Measurements from ENCODE around the gene TMEM101.
A peak's percentile ranks its signal among the peaks of the same experiment; 100 is the strongest.
"Not testable (repeated sequence)": the region's sequence is repeated elsewhere in the genome, so short reads cannot be mapped to it uniquely, and the experiment has no call there.

The TMEM101 gene

DNA sequence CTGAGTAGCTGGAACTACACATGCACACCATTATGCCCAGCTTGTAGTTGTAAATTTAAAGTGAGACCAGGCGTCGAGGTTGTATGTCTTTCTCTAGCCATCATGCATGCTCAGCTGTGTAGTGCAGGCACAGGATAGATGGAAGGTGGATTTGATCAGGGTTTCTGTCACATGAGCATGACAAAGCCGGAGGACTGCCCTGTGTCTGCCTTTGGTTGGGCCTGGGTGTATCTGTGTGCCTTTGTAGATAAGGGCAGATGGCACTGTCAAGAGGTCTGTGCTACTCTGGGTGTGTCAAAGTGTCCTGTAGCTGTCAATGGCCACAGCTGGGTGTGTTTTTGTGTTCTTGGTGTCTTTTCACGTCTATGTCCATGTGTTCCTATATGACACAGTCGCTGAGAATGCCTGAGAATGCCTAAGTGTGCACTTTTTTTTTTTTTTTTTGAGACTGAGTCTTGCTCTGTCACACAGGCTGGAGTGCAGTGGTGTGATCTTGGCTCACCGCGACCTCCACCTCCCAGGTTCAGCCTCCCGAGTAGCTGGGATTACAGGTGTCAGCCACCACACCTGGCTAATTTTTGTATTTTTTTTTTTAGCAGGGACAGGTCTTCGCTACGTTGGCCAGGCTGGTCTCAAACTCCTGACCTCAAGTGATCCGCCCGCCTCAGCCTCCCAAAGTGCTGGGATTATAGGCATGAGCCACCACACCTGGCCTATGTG lies 14.5 kb downstream of the TMEM101 start:
- no peak for DNase-seq

DNA sequence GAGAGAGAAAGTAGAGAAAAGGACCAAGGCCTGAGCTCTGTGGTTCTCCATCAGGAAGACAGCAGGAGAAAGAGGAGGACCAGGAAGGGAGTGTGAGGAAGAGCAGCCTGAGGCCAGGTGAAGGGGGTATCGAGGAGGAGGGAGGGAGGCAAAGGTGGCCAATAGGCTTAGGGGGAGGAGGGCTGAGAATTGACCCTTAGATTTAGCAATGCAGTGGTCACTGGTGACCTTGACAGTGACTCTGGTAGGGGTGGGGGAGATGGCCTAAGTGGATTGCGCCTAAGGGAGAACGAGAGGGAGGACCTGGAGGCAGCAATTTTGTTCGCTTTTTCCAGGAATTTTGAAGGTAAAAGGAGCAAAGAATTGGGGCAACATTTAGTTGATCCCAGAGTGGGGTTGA lies 15.7 kb downstream of the TMEM101 start:
- DNase-seq = no peak

DNA sequence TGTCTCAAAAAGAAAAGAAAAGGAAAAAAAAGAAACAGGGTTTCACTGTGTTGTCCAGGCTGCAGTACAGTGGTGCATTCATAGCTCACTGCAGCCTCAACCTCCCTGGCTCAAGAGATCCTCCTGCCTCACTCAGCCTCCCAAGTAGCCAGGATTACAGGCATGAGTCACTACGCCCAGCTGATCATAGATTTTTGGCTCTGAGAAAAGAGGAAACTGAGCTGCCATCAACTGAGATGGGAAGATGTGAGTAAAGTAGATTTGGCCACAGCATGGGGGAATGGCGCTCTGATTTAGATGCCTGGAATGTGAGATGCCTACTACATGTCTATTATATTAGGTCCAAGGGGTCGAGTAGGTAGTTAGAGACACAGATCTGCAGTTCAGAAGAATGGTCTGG lies 16.2 kb downstream of the TMEM101 start:
- DNase-seq = no peak

DNA sequence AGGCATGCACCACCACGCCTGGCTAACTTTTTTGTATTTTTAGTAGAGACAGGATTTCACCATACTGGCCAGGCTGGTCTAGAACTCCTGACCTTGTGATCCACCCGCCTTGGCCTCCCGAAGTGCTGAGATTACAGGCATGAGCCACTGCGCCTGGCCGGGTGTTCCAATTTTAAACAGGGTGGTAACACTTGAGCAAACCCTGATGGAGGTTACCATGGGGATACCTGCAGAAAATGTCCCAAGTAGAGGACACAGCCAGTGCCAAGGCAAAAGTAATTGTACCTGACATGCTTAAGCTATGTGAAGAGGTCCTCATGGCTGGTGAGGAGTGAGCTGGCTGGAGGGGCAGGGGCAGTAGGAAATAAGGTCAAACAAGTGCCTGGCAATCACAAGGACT lies 17.6 kb downstream of the TMEM101 start:
- DNase-seq = not testable (repeated sequence)

DNA sequence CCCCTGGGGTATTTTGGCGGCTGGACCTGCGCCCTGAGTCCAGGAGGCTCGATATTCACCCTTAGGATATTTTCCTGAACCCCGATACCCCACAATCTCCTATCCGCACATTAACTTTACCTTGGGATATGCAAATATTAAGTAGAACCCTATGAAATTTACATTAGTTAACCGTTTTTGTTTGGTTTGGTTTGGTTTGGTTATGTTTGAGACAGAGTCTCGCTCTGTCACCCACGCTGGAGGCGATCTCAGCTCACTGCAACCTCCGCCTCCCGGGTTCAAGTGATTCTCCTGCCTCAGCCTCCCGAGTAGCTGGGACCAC lies 19.7 kb downstream of the TMEM101 start:
- no peak for DNase-seq

DNA sequence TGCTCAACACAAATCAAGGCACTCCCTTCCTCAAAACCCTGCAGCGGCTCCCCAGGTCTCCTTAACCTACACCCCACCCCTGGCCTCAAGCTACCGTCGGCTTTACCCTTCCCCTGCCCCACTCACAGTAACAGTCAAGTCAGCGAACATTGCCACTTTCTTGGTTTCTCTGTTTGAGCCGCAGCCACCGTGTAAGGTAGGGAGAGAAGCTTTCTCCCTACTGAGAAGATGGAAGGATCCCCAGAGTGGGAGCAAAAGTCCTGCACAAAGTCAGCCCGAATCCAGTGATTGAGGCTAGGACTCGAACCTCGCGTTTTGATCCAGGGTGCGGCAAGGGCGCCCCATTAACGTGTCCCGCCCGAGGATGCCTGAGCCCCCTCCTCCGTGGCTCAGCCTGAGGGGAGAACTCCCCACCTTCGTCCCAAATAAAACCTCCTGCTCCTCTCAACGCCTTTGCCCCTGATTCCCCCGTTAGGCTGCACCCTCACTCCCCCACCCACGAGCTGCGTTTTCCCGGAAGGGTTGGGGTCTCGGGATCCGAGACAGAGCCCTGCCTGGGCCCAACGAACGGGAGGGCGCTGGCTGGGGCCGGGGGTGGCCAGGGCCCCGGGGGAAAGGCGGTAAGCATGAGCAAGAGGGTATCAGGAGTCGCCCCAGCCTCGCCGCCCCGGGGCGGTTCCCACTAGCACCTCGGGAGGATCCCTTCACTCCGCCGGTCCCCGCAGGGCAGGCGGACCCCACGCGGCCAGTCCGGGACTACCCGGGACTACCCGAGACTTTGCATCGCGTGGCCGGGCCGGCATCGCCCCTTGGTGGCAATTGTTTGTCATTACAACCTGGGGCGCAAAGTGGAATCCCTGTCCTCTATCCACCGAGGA lies 20.3 kb downstream of the TMEM101 start:
- peak; percentile 73 to 78 for DNase-seq

DNA sequence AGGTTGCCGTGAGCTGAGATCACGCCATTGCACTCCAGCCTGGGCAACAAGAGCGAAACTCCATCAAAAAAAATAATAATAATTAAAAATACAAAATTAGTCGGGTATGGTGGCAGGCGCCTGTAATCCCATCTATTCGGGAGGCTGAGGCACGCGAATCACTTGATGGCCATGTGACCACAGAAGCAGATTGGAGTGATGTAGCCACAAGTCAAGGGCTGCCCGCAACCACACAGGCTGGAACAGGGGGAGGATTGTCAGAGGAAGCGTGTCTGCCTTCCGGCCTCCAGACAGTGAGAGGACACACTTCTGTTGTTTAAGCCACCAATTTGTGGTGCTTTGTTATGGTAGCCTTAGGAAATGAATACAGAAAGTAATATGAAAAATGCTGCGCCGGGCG lies 22.1 kb downstream of the TMEM101 start:
- DNase-seq = no peak

DNA sequence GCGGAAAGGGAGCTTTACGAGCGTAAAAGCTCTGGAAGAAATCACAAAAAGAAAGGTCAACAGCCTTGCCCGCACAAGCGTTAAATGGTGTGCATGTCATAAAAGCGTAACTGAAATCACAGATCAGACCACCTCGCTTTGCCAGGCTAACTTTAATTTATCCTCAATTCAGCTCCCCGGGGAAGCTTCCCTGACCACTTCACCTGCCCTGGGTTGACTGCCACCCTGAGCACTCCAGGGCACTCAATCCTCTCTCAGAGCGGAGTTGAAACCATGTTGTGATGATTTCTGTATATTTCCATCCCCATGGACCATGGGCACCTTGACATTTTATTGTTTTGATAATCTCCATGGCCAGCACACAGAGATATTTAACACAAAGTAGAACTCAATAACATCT lies 26.5 kb downstream of the TMEM101 start:
- no peak for DNase-seq

DNA sequence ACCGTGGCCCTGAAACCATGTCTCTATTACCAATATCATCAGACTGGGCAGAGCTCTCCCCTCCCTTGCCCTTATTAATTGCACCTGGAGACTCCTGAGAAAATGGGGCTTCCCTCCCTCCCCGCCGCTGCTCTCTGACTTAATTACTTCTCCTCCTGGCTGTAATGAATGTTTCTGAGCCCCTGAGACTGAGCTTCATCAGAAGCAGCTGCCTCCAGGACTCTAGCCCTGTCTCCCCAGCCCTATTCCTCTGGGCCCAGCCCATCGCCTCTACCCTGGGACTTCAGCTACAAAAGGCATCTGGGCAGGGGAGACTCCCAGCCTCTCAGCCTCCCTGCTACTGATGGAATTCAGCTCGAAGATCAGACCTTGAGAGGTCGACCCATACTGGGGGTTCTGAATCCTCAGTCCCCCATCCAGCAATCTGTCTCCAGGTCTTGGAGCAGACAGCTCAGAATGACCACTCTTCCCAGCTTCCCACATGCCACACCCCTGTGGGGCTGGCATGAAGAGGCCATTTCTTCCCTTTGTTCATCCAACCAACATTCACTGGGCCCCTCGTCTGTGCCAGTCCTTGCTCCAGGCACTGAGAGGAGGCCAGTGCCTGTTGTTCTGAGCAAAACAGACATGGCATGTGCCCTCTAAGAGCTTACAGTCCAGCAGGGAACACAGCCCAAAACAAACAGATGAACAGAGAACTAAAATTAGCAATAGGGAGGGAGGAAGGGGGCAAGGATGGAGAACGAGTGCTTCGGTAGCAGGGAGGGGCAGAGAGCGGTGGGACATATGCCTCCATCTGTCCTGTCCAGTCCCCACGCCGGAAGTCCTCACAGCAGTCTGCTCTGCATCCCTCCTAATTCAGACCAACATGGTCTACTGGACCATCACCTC lies 27.4 kb downstream of the TMEM101 start:
- DNase-seq = no peak

DNA sequence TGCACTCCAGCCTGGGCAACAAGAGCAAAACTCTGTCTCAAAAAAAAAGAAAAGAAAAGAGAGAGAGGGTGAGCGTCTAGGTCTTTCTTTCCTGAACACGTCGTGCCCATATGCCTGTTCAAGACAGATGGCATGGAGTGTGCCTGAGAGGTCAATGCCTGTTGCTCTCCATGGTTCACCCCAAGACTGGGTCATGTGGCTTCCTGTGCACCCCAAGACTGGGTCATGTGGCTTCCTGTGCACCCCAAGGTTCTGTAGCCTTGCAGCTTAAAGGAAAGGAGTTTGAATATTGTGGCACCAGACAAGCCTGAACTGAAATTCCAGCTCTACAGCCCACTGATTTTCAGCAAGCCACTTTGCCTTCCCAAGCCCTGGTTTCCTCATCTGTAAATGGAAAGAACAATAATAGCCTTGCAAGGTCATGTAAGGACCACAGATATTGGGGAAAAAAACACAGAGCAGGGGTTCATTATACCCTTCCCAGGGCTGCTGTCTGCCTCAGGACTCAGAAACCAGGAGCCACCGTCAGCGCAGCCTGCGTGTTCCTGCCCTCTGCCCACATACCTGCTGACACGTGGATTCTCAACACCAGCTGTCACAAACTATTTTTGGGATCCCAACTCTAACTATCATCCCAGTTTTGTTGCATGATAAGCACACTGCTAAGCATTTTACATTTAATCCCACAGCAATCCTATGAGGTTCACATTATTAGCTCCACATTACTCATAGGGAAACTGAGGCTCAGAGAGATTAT lies 28.4 kb downstream of the TMEM101 start:
- no peak for DNase-seq

DNA sequence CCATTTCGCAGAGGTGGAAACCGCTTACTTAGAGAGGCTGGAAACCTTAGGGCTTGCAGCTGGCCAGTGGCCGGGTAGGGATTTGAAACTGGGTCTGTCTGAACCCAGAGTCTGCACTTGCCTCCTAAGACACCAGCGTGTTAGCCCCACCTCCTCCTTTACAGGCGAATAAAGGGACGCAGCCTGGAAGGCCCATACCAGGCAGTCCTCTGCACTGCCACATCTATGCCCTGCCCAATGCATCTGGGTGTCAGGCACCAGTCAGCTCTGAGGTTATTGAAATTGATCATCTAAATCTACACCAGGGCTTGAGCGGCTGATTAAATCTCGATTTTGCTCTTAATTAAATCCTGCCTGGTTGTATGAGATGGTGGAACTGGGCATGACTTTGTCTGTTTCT lies 30.2 kb downstream of the TMEM101 start:
- no peak for DNase-seq

DNA sequence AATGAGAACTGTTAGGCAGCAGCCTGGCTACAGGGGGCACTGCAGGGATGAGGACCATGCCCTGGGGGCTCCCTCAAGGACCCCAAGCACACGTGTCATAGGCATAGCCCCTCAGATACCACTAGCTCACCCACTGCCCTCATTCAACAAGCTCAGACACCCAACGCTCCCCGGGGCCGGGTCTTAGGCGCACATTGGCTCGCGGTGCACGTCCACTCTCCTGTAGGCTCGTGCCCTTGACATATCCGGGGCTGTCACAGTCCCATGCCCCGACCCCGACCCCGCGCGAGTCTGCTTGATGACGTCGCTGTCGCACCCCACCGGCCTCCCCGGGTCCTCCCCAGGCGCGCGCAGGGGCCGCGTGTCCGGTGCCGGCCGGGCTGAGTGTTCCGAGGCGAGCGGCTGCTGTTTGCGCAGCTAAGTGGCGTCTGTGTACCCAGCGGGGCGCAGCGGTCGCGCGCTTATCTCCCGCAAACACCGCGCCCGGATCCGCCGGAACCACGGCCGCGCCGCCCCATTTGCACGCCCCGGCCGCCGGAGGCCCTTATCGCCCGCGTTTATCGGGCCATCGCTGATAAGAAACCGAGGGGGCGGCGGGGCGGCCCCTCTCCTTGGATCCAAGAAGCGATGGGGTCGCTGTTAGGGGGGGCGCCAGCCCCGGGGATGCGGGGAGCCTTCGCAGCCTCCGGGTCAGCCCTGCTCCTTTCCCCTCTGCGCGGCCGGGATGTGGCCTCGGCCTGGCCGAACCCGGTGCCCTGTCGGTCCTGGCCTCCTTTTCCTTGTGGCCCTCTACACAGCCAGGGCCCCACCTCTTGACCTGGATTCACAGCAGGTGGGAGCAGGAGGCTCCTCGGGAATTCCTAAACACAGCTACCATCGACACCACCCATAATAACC lies 31.0 kb downstream of the TMEM101 start:
- DNase-seq = peak in 1 of 2 experiments; percentile 11

DNA sequence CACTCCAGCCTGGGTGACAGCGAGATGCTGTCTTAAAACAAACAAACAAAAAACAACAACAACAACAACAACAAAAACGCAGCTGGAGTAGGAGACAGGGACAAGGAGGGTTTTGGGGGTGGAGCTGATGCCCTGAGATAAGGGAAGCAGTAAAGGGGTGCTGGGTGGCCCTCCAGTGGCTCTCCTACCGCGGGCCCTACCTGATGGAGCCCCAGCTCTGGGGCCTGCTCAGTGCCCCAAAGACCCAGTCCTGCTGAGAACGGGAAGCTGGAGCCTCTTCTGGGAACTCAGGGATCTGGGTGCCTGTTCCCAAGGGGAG lies 31.6 kb downstream of the TMEM101 start:
- DNase-seq = no peak

DNA sequence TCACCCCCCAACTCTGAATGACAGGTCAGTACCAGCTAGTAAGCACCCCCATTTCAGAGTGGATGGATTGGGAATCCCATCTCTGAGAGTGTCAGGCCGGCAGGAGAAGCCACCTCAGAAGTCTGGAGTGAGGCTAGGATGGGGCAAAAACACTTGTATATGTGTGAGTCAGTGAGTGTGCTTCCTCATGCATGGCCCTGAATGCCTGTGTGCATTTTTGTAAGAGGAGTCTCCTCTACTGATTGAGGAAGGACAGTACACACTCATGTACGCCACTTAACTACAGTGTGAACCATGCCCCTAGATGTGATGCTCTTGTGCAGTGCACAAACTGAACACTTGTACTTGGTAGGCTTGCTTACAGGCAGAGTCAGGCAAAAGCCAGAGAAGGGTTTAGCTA lies 32.6 kb downstream of the TMEM101 start:
- no peak for DNase-seq

DNA sequence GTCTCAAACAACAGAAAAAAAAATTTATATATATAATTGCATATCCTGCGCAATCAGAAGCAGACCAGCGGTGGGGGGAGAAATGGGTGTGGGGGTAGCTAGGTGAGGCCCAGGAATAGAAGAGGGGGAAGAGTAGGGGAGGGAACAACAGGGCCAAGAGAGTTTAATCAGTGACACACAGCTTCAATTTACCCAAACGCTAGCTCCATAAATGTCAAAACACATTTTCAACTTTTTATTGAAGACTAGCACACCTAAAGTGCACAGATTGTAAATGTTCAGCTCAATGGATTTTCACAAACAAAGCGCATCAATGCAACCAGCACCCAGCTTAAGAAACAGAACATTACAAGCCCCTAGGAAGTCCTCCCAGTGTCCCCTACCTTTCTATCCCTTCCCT lies 35.1 kb downstream of the TMEM101 start:
- no peak for DNase-seq

DNA sequence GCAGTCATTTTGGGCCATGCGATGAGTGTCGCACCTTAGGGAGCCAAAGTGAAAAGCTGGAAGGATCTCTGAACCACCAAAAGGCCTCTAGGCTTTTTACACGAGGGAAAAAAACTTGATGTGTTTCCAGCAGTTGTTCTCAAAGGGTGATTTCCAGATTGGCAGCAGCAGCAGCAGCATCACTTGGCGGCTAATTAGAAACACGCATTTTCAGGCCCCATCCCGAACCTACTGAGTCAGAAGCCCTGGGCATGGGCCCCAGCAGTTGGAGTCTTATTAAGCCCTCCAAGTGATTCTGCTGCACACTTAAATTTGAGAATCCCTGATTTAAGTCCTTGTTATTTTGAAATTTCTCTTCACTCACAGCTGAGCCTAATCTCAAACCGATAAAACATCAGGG lies 35.8 kb downstream of the TMEM101 start:
- no peak for DNase-seq

DNA sequence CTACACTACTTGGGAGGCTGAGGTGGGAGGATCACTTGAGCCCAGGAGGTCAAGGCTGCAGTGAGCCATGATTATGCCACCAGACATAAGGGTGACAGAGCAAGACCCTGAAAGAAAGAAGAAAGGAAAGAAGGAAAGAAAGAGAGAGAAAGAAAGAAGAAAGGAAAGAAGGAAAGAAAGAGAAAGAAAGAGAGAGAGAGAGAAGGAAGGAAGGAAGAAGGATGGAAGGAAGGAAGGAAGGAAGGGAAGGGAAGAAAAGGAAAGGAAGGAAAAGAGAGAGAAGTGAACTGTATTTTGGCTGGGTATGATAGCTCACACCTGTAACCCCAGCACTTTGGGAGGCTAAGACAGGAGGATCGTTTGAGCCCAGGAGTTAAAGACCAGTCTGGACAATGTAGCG lies 36.7 kb downstream of the TMEM101 start:
- DNase-seq = no peak

DNA sequence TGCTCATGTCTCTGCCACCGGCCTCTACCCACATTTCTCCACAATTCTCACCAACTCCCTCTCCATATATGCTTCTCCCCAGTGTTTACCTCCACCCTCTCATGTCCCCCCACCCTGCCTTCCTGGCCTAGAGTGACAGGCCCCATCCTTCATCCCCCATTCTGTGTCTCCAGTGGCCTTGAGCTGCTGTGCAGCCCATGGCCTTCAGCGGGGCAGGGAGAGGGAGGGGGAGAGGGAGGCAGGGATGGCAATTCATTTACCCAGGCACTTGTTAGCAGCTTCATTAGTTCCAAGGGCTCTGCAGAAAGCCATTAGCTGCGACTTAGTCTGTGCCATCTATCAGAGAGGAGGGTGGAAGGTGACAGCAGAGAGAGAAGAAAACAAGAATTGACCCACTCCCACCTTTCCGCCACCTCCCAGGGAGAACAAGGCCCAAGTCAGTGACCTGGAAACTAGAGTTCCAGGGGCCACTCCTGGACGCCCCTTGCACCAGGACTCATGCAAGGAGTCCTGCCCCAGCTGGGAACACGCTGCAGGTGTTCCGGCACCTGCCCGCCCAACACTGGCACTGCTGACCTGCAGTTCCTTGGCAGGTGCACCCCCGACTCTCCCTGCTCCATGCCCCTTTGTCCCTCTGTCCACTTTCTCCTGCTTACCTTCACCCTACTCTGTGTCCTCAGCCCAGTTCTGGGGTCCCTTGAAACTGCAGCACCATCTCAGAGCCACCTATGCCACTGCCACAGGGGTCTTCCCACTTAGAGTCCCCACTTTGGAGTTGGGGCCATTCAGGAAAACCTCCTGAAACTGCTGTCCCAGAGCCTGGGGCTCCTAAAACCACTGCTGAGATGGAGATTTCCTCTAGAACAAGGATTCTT lies 37.6 kb downstream of the TMEM101 start:
- DNase-seq = no peak

DNA sequence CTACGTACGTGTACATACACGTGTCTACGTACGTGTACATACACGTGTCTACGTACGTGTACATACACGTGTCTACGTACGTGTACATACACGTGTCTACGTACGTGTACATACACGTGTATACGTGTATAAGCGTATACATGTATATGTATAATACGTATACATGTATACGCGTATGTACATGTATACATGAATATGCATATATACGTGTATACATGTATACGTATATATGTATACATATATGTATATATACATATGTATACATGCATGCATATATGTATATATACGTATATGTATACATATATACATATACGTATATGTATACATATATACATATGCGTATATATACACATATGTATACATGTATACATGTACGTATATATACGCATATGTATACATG lies 38.9 kb downstream of the TMEM101 start:
- no peak for DNase-seq

DNA sequence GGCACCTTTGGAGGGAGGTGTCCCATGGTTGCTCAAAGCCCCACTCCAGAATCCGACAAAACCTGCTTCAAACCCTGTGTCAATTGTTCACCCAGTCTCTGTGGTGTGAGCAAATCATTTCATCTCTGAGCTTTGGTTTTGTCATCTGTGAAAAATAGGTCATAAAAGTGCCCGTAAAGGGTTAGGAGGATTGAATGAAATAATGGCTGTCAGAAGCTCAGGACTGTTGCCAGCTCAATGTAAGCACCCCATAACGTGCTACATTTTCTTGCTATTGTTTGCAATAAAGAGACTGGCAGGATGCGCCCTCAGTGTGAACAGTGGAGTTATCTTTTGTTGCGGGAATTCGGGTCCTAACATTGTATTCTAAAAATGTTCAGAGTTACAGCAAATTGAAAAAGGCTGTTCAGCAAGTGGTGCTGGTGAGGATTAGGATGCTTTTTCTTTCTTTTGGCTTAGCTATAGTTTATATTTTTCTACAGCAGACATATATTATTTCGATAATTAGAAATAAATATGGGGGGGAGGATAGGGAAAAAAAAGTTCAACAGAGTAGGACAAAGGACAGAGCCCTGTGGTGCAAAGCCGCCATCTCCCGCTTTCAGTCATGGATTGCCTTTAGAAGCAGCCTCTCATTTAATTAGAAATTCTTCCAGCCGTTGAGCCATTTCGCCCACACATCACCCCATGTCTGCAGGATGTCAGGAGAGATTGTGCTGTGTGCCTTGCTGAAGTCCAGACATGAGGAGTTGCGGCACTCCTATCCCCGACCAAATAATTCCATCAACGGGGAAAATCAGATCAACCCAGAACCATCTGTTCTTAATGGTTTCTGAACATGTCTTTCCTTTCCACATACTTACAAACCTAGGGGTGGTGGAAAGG lies 40.1 kb downstream of the TMEM101 start:
- no peak for DNase-seq

Measured in activated CD4-positive, alpha-beta T cell treated with anti-CD3 and anti-CD28 coated beads, Interleukin-2, amount 50 U/mL, for 48 hours (primary cell).